NCI-H2171 (cell line): Measurements from ENCODE around the gene SYNDIG1.
"Not testable (repeated sequence)": the region's sequence is repeated elsewhere in the genome, so short reads cannot be mapped to it uniquely, and the experiment has no call there.

Experiments
- DNase-seq: peaks from one replicate; lab custom pipeline; 2025; lab: John Stamatoyannopoulos, UW

The SYNDIG1 gene

GRCh38 chr20:24493181-24493580 is 23.8 kb downstream of the SYNDIG1 start:
- no peak for DNase-seq

- DNase-seq = no peak
Observed at GRCh38 chr20:24493661-24494459, 24.4 kb downstream of the SYNDIG1 start.

GRCh38 chr20:24494460-24494920 is 25.1 kb downstream of the SYNDIG1 start:
- DNase-seq = no peak

GRCh38 chr20:24495266-24495665 is 25.8 kb downstream of the SYNDIG1 start:
- no peak for DNase-seq

GRCh38 chr20:24497851-24498250 is 28.4 kb downstream of the SYNDIG1 start:
- DNase-seq = peak; percentile 16

GRCh38 chr20:24498641-24499040 is 29.2 kb downstream of the SYNDIG1 start:
- no peak for DNase-seq

GRCh38 chr20:24499472-24499871 is 30.0 kb downstream of the SYNDIG1 start:
- no peak for DNase-seq

- peak; percentile 17 for DNase-seq
Observed at GRCh38 chr20:24501764-24502556, 32.5 kb downstream of the SYNDIG1 start.

- no peak for DNase-seq
Observed at GRCh38 chr20:24502661-24503060, 33.2 kb downstream of the SYNDIG1 start.

- DNase-seq = no peak
Observed at GRCh38 chr20:24503352-24503931, 34.0 kb downstream of the SYNDIG1 start.

GRCh38 chr20:24504331-24505285 is 35.2 kb downstream of the SYNDIG1 start:
- no peak for DNase-seq

GRCh38 chr20:24506146-24506545 is 36.7 kb downstream of the SYNDIG1 start:
- DNase-seq = no peak

GRCh38 chr20:24506696-24507095 is 37.3 kb downstream of the SYNDIG1 start:
- DNase-seq = no peak

GRCh38 chr20:24507182-24507853 is 37.9 kb downstream of the SYNDIG1 start:
- no peak for DNase-seq

- DNase-seq = not testable (repeated sequence)
Observed at GRCh38 chr20:24512441-24512840, 43.0 kb downstream of the SYNDIG1 start.

- no peak for DNase-seq
Observed at GRCh38 chr20:24518515-24518914, 49.1 kb downstream of the SYNDIG1 start.

GRCh38 chr20:24519476-24519875 is 50.0 kb downstream of the SYNDIG1 start:
- no peak for DNase-seq

GRCh38 chr20:24521032-24521431 is 51.6 kb downstream of the SYNDIG1 start:
- DNase-seq = no peak

- DNase-seq = no peak
Observed at GRCh38 chr20:24522452-24523330, 53.3 kb downstream of the SYNDIG1 start.

- no peak for DNase-seq
Observed at GRCh38 chr20:24523661-24524060, 54.2 kb downstream of the SYNDIG1 start.
